Keratinocyte (primary cell): Measurements from ENCODE around the gene WDR91. TPM values are rescaled to one million over a fixed set of nuclear protein-coding genes. Genes with fewer than 3 reads are reported as not detected.

Experiments
- DNase-seq: peaks from one replicate; pipeline ENCODE4 v3.0.0-alpha.2; 2011; ENCODE audit warnings: low read depth, missing footprints, low spot score
- FAIRE-seq: peaks from 2 replicates; lab custom pipeline; 2011; peaks lifted over from hg19 to GRCh38; lab: Jason Lieb, UNC
- H2AFZ ChIP-seq: 2 replicates; pipeline ENCODE4 v1.6.0; 2012; ENCODE audit warnings: low read length, control low read depth, inconsistent platforms; ENCODE audit not compliant: control insufficient read depth
- H3K27ac ChIP-seq: 2 replicates; pipeline ENCODE4 v1.5.1; 2011; ENCODE audit warnings: low read length; ENCODE audit not compliant: control insufficient read depth, insufficient read depth
- H3K27me3 ChIP-seq: 3 replicates; pipeline ENCODE4 v1.6.0; 2011; ENCODE audit warnings: low read length; ENCODE audit not compliant: control insufficient read depth, insufficient read depth; ENCODE audit errors: extremely low read depth
- H3K36me3 ChIP-seq, 2 experiments: 2 replicates in 1 of 2; 3 replicates in 1 of 2; pipeline ENCODE4 v1.5.1; 2011; ENCODE audit warnings: low read length in 2 of 2, mild to moderate bottlenecking in 1 of 2; ENCODE audit not compliant: control insufficient read depth in 2 of 2, insufficient read depth in 2 of 2; ENCODE audit errors: extremely low read depth in 1 of 2
- H3K4me1 ChIP-seq: 3 replicates; pipeline ENCODE4 v1.5.1; 2011; ENCODE audit warnings: low read length; ENCODE audit not compliant: control insufficient read depth, insufficient read depth; ENCODE audit errors: extremely low read depth
- H3K4me2 ChIP-seq: 3 replicates; pipeline ENCODE4 v1.6.0; 2011; ENCODE audit warnings: low read depth, low read length; ENCODE audit not compliant: control insufficient read depth, insufficient read depth; ENCODE audit errors: extremely low read depth
- H3K4me3 ChIP-seq, 3 experiments: fragments of 200-600 bp in 1 of 3; sonication (generic) in 1 of 3; 2 replicates in 2 of 3; 3 replicates in 1 of 3; pipeline ENCODE4 v1.5.1; 2011 to 2016; ENCODE audit warnings: low read length in 3 of 3, mild to moderate bottlenecking in 3 of 3, control low read depth in 2 of 3, inconsistent platforms in 1 of 3, low read depth in 1 of 3, mixed read lengths in 1 of 3, mixed run types in 1 of 3, moderate library complexity in 1 of 3; ENCODE audit not compliant: control insufficient read depth in 2 of 3, insufficient read depth in 2 of 3; ENCODE audit errors: extremely low read depth in 1 of 3
- H3K79me2 ChIP-seq: 2 replicates; pipeline ENCODE4 v1.6.0; 2012; ENCODE audit warnings: low read length; ENCODE audit not compliant: control insufficient read depth, insufficient read depth
- H3K9ac ChIP-seq: 3 replicates; pipeline ENCODE4 v1.6.0; 2011; ENCODE audit warnings: low read length; ENCODE audit not compliant: control insufficient read depth, insufficient read depth; ENCODE audit errors: extremely low read depth
- H3K9me1 ChIP-seq: 3 replicates; pipeline ENCODE4 v1.6.0; 2011; ENCODE audit warnings: low read length; ENCODE audit not compliant: control insufficient read depth, insufficient read depth; ENCODE audit errors: extremely low read depth
- H3K9me3 ChIP-seq: 2 replicates; pipeline ENCODE4 v1.5.1; 2012; ENCODE audit warnings: low read depth, low read length; ENCODE audit not compliant: control insufficient read depth
- H4K20me1 ChIP-seq: 3 replicates; pipeline ENCODE4 v1.6.0; 2011; ENCODE audit warnings: low read length; ENCODE audit not compliant: control insufficient read depth, insufficient read depth; ENCODE audit errors: extremely low read depth
- CTCF ChIP-seq, 3 experiments: IDR thresholded peaks in 1 of 3; conservative IDR thresholded peaks in 1 of 3; optimal IDR thresholded peaks in 1 of 3; 2 replicates in 2 of 3; 3 replicates in 1 of 3; pipeline versions ENCODE3 to v1.5.1; 2011; ENCODE audit warnings: low read length in 3 of 3, mild to moderate bottlenecking in 3 of 3, moderate library complexity in 2 of 3, control low read depth in 1 of 3, inconsistent platforms in 1 of 3; ENCODE audit not compliant: insufficient read depth in 2 of 3; ENCODE audit errors: extremely low read depth in 1 of 3
- EZH2 ChIP-seq: IDR thresholded peaks from one replicate; pipeline ENCODE4 v1.6.1; 2012; ENCODE audit warnings: inconsistent platforms, mild to moderate bottlenecking, low read length, moderate library complexity
- dilution Hi-C: fragments of 300-500 bp; cut with MboI; formaldehyde crosslinking; loops from one replicate; pipeline ENCODE4 v1.7.0; 2020; ENCODE audit warnings: low sequenced_read_pairs; ENCODE audit not compliant: extremely low pct_ligation_motif_present
- polyA plus RNA-seq, 5 experiments: library from polyadenylated mRNA; depleted of rRNA in 3 of 5; stranded (reverse) in 3 of 5; stranded (forward) in 1 of 5; unstranded in 1 of 5; fragments of >200 nt; gene quantifications; 1 replicate in 1 of 5; 2 replicates in 3 of 5; 3 replicates in 1 of 5; pipeline versions ENCODE4 v1.2.1 to v1.2.3, GENCODE V29; 2011 to 2012; ENCODE audit warnings: missing spikeins in 2 of 5, low read depth in 1 of 5, low replicate concordance in 1 of 5

WDR91 gene
- polyA plus RNA-seq, 1 donor (not counting 4 experiments of a cell fraction or from before 2014, with no cell fraction given) = 22.5 TPM

DNA sequence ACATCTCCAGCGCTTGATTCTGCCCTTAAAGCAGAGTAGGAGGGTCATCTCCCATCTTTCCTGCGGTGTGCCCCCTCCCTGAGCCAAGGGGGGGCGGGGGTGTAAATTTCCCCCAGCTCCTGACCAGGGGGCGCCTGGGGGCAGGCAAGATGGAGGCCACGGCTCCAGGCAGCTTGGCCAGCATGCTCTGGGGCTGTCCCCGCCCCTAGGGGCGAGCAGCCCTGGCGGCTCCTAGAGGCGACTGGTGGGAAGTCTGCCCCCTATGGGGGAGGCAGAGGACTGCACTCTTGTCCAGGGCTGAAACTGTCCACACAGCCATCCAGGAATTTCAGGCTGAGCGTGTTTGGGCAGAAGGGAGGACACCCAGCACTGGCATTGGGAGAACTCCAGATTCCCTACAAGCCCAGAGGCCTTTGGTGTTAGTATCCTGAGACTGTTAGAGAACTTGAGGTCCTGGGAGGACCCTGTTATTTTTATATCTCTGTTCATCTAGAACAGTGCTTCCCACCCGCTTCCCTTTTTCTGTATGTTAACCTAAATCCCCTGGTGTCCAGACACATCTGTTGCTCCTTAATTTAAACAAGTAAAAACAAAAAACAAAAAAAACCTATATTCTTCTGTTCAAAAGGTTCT, 26.9 kb upstream of the WDR91 start:
- H3K27ac ChIP-seq = no peak overlapping the region
- no peaks in the 10 kb centered on the region for H3K9me3 ChIP-seq
- no peak overlapping the region for H2AFZ ChIP-seq
- no peaks in the 10 kb centered on the region for H4K20me1 ChIP-seq
- no peaks in the 10 kb centered on the region for H3K9me1 ChIP-seq
- H3K4me3 ChIP-seq = no peak overlapping the region
- no peak overlapping the region for H3K4me2 ChIP-seq
- DNase-seq = no peak
- FAIRE-seq = peak; percentile 44
- TF ChIP-seq EZH2 (no peak), CTCF (optimal IDR thresholded peaks at IDR 0.05 in 1 of 3, IDR thresholded peaks at IDR 0.05 in 1 of 3, conservative IDR thresholded peaks at IDR 0.05 in 1 of 3; ENCODE audit: extremely low read depth in 1 of 3, insufficient read depth in 2 of 3, low read length in 3 of 3) (peak; percentile 50 to 75 (median 60))
- no peaks in the 10 kb centered on the region for H3K4me1 ChIP-seq
- H3K36me3 ChIP-seq = no peaks in the 10 kb centered on the region
- dilution Hi-C loops = no loop called here
- H3K27me3 ChIP-seq = peaks cover 3% of the 10 kb centered on the region
- H3K79me2 ChIP-seq = no peaks in the 10 kb centered on the region
- H3K9ac ChIP-seq = no peak overlapping the region

DNA sequence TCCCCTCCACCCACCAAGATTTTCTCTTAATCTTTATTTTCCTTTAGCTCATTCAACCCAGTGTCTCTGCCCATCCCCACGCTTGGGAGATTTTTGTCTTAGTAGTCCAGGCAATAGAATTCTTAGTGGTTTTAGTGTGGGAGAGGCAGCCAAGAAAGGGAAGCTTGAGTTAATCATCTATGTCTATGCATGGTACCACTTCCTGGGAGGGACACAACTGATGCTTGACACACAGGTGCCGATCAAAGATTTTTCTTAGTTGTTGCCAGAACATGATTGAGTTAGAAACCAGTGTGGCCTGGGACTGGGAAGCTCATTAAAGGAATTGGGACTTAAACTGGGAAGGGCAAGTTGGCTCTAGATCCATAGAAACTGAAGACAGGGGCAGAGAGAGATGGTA, 25.4 kb upstream of the WDR91 start:
- H4K20me1 ChIP-seq = no peaks in the 10 kb centered on the region
- no peak overlapping the region for H3K4me2 ChIP-seq
- H3K27ac ChIP-seq = no peak overlapping the region
- no peak overlapping the region for H2AFZ ChIP-seq
- TF ChIP-seq CTCF (optimal IDR thresholded peaks at IDR 0.05 in 1 of 3, IDR thresholded peaks at IDR 0.05 in 1 of 3, conservative IDR thresholded peaks at IDR 0.05 in 1 of 3; ENCODE audit: extremely low read depth in 1 of 3, insufficient read depth in 2 of 3, low read length in 3 of 3) (no peak), EZH2 (no peak)
- H3K79me2 ChIP-seq = no peaks in the 10 kb centered on the region
- H3K4me3 ChIP-seq = no peak overlapping the region
- no peaks in the 10 kb centered on the region for H3K36me3 ChIP-seq
- H3K27me3 ChIP-seq = no peaks in the 10 kb centered on the region
- FAIRE-seq (no peak), DNase-seq (no peak)
- dilution Hi-C loops = no loop called here
- H3K9me1 ChIP-seq = no peaks in the 10 kb centered on the region
- H3K4me1 ChIP-seq = no peaks in the 10 kb centered on the region
- no peaks in the 10 kb centered on the region for H3K9me3 ChIP-seq
- H3K9ac ChIP-seq = no peak overlapping the region
